GM19397 (cell line): ENCODE measurements around the gene SGMS1.

ENCODE experiments used
- ATAC-seq: cut with Tn5 transposase; IDR thresholded peaks from one replicate; pipeline ENCODE4 v1.9.1; 2021; ENCODE audit warnings: mild to moderate bottlenecking, moderate library complexity; ENCODE audit not compliant: unreplicated experiment

The SGMS1 gene

DNA sequence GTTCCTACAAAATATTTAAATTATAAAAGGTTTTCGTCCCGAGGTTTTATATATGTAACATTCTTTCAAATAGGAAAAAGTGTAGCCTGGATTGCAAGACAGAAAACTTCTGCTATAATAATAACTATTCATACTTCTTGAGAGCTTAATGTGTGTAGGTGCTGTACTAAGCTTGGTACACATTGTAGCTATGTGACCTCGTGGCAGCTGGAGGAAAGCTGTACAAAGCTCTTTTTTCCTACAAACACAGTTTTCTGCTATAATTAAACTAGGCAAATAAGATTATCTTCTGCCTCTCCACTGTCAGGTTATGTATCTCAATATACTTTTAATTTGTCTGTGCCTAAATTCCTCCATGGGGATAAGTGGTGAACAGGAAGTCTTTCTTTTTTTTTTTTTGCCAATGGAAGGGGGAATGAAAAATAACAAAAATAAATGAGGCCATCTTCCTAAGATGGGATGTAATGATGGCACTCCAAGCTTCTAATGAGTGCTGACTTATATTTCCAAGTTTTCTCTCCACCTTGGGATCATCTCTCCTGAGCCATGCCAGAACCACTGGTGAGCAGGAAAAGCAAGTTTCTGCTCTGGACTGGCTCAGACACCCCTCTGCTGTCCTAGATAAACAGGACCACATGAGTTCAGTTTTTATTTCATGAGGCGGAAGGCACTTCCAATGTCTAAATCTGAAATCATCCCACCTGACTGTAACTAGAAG, 9.9 kb downstream of the SGMS1 start:
- no peak for ATAC-seq

DNA sequence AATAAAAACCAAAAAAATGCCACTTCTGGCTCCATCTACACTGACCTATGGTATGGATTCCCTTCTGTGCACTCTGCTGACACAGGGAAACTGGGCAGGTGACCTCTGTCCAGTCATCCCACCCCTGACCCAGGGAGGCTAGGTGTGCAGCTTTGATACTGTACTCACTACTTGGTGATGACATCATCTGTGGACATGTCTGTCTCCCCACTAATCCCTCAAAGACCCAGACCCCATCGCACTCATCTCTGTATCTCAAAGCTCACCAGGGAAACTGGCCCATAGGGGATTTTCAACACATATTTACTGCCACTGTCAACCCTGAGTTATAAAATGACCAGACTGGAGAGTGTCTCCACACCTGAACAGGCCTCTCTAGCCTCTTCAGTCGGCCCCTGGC, 10.6 kb downstream of the SGMS1 start:
- ATAC-seq: peak; percentile 66

DNA sequence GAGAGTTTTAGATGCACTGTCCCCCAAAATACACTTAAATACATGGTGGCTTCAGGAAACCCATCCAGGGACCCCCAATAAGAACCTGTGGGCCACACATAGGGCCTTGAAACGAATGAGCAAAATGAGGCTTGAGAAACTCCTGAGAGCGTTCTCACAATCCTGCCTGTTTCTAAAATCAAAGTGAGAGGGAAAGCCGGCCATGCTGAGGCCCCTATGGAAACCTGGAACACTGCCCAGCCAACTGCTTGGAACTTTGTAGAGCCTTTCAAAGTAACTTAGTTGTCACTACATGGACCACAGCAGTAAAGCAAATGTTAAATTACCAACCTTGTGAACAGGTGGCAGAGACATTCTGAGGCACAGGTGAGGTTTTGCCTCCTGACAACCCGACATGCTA, 13.4 kb downstream of the SGMS1 start:
- no peak for ATAC-seq

DNA sequence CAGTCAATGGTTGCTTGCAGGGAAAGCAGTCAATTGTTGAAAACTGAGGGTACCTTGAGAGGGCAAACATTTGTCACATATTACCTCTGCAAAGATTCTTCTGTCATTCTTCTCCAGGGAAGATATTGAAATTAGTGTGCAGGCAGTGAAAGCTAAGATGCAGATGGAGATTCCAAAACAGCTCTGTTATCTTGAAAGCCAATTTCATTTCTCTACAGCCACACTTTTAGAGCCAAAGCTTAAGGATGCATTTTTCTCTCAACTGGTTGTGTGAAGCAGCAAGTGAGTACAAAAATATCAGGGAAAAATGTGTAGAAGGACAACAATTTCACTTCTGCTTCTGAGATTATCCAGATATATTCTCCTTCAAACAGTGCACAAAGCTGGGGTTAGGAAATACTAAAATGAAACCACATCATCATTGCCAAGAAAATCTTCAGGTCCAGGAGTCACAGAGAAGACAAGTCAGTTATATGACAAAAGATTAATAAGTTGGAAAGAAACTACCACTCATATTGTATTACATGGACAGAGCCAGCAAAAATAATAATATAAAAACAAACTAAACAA, 16.3 kb downstream of the SGMS1 start:
- ATAC-seq: no peak

DNA sequence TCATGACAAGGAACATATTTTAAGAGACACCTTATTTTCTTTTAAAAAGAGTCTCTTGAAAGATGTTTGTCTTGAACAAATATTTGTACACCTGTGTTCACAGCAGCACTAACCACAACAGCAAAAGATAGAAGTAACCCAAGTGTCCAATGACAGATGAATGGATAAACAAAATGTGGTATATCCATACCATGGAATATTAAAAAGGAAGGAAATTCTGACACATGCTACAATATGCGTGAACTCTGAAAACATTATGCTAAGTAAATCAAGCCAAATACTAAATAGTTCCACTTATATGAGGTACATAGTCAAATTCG, 17.8 kb downstream of the SGMS1 start:
- no peak for ATAC-seq

DNA sequence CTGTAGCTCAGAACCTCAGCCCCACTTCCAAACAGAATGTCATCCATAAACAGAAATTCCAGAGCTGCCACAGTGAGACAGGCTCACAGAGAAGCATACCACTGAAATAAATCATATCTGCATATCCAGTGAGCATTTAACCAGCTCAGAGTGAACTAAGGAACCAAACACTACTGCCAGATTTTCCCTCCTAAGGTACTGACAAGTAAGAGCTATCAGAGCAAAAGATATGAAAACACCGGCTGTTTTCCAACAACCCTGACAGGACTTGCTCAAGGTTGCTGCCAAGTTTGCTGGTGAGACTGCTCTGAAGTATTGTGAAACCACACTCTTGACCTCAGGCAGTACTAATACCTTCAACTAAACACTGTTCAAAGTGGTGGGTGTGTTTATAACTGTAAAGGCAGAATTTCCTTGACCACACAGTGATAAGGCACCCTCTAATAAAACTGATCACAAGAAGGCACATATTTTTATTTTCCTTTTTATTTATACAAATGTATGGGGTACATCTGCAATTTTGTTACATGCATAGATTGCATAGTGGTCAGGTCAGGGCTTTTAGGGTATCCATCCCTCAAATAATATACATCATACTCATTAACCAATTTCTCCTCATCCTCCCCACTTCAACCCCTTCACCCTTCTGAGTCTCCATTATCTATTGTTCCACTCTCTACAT, 18.3 kb downstream of the SGMS1 start:
- ATAC-seq: no peak

DNA sequence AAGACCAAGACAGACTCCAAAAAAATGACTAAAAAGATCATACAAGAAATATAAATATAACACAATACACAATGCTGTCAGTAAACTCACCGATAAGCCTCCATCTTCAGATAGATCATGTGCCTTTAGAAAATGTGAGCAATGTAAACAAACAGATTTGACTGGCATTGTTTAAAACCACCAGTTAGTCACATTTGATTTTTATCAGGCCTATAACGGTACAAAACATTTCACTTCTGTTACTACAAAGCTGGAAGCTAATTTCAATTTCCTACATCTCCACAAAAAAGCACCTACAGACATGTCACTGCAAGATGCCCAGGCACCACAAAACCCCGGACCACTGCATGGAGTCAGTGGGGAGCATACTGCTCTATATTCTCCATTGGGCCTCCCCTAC, 18.9 kb downstream of the SGMS1 start:
- ATAC-seq: no peak

DNA sequence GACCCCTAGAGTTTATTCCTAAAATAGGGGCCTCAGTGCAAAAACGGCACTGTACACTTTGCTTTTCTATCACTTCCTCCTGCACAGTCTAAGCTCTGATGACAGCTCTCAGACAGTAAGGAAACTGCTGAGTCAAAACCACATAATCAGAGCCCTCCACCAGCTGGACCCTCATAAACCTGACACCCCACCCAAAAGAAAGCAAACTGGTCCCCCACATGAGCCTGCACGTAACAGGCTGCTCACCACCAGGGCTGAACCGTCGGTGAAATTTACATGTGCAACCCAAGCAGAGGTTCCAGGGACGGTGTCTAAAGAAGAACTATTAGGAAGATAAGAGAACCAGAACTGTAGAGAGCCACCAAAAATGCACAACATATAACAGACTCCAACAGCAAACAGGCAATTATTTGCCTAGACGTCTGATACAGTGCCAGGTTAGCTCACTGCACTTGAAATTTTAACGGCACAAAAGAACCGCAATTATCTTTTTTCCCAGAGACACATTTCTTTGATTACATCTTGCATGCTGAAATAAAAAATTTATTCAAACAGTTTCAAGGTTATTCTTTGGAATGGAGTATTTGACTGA, 19.6 kb downstream of the SGMS1 start:
- ATAC-seq: peak; percentile 50

DNA sequence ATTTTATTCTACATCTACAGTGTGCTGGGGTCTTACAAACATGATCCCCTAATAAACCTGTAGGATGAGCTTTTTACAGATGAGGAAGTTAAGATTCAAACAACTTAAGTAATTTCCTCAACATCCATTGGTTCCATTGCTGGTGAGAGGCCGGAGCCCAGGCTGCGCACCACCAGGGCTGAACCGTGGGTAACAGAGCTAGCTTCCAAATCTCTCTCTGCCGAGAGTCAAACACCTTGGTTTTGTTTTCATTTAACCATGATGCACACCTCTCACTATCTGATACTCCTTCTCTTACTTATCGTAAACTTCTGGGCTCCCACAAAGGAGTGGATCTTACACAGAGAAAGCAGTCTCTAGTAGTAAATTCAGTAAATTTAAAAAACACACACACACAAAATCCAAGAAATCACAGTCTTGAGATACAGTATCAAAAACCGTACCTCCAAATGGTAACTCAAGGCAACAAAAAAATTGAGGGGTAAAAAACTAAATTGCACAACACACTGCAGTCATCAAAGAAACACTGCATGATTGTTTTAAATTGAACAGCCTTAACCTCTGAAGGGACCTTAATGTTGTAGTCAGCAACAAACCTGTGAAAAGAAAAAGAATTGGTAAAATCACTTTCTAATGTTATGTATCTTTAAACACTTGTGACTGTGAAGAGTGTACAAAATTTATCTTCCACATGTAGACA, 20.5 kb downstream of the SGMS1 start:
- no peak for ATAC-seq

DNA sequence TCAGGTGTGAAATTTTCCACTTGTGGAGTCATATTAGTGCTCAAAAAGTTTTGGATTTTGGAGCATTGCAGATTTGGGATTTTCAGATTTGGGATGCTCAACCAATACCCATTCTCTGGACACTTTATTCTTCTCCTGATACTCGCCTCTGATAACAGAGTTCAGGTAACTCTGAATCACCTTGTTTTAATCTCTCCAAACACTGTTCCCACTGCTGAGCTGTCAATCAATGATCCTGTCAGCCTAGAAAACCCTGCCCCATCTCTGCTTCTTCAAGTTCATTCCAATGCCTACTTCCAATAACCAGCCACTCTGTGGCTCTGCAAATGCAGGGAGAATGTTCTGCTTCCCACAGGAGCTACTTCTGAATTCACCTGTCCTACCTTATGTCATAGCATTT, 21.8 kb downstream of the SGMS1 start:
- no peak for ATAC-seq

DNA sequence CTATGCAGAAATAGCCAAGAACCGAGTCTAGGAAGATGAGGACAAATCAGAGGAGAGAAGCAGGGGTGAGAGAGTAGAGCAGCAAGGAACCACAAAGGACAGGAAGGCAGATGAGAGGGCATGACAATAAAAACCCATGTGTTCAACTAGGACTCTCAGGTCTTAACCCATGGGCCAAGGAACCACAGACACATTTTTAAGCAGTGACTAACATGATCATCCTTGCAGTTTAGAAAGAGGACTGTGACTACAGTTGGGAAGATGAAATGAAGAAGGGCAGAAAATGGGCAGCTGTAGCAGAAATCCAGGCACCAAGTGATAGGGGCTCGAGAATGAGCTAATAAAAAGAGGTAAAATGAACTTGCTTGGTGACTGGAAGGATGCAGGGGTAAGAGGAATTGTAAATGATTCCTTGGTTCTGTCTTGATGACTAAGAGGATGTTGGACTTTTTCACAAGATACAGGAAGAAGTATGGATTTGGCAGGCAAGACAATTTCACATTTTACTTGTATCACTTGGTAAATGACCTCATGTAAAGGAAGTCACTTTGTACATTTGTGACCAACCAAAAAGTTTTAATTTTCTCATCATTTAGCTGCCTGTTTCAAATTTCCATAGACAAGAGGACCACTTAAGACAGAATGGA, 22.8 kb downstream of the SGMS1 start:
- ATAC-seq: no peak

DNA sequence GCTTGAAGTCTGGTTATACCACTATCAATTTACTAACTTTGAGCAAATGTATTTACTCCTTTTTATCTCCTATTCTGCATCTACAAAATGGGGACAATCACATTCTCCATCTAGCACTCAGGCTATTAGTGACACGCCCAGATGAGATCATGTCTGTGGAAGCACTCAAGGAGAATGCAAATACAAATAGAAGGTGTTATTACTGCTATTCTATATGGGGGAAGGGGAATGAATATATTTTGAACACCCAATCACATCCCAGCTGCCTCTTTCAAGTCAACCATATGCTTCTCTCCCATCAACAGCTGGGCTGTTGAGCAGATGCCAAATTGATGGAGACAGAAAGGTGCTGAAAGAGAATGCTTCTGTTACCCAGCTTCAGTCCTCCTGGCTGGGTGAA, 23.5 kb downstream of the SGMS1 start:
- ATAC-seq: no peak

DNA sequence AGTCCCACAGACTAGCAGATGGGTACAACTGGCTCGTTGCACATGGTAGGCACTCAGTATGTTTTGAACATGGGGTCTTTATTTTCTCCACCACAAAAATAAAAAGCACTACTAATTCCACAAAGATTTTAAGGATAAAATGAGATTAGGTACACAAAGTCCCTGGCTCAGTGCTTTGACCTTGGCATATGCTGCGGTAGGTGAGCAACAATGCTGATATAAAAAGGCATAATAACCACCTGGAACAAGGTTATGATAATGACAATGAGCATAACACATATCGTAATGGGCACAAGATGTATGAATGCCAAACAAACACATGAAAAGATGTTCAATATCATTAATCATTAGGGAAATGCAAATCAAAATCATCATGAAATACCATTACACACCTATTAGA, 26.9 kb downstream of the SGMS1 start:
- no peak for ATAC-seq

DNA sequence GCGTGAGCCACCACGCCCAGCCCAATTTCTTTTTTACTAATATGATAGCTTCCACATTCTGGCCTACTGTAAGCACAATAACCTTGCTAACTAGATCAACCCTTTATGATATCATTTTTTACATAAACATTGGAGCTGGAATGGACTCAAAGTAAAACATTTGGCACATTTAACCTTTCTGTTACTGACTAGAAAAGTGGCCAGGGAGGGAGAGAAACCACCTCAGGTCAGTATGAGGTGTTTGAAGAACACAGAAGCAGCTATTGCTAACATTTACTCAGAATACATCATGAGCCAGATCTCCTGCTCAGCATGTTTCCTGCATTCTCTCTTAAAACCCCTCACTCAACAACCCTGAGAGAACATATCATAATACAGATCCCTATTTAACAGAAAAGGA, 27.3 kb downstream of the SGMS1 start:
- ATAC-seq: no peak

DNA sequence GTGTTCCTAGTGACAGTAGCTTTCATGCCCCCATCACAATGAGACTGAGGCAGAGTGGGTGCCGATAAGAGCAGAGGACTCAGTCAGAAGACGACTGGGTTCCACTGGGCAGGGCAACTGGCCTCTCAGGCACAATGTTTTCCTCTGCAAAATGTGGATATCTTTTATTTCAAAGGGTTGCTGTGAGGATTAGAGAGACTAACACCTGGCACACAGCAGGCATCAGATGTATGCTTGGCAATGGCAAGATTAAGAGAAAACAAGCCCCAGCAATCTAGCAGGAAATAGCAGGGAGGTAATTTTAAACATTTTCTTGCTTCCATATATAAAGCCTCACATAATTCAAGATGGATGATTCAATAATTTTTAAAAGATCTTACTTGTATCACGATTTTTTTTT, 28.0 kb downstream of the SGMS1 start:
- no peak for ATAC-seq

DNA sequence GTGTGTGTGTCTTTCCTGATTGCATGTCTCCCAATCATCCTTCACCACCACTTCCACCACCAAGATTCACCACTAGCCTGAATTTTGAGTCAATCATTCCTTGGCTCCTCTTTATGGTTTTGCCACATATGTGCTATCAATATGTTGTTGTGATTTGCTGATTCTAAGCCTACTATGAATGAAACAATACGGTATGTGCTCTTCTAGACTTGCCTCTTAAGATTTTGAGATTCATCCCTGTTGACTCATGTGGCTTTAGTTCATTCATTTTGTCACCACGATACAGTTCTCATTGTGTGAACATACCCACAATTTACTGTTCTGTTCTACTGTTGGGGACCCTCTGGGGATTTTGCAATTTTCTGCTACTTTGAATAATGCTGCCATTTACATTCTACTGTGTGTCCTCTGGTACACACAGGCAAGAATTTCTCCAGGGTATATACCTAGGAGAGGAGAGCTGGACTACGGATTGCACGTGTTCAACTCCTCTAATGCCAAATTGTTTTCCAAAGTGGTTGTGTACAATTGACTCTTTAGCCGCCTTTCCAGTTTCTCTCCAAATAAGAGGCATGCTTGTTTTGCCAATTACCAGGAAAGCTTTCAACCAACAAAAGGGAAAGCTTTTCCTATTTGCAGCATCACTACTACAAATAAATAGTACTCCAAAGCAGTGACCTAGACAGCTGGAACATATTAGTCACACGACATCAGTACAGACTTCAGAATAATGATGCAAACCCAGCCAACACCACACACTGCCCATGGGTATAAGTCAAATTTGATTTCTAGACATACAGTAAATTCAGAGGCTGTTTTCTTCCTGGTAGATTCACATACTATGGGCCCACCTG, 30.0 kb downstream of the SGMS1 start:
- no peak for ATAC-seq

DNA sequence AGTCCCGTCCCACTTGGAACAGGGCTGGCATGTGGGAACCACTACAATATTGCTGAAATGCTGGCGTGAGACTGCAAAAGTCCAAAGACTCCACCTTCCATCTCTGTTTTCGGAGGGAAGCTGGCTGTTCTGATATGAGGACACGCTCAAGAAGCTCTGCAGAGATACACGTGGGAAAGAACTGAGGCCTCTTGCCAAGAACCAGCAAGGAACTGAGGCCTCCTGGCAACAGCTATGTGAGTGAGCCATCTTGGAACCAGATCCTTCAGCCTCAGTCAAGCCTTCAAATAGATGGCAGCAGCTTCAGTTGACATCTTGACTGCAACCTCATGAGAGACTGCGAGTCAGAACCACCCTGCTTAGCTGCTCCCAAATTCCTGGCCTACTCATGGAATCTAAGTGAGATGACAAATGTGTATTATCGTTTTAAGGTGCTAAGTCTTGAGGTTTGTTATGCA, 30.8 kb downstream of the SGMS1 start:
- no peak for ATAC-seq

DNA sequence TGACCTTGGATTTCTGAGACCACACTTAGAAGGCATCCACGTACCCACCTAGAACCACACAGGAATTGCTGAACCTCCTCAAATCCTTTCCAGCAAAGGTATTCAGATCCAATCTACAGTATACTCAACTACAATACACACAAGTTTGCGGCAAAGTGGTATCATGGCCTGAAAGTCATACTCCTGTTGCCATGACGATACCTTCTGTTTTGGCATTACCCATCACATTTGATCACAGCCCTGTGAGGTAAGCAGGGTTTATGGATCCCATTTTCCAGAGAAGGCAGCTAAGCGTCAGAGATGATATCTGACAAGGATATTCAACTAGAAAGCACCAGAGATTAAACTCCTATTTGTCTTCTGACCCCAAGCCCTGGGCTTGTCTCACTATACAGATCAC, 32.8 kb downstream of the SGMS1 start:
- ATAC-seq: no peak

DNA sequence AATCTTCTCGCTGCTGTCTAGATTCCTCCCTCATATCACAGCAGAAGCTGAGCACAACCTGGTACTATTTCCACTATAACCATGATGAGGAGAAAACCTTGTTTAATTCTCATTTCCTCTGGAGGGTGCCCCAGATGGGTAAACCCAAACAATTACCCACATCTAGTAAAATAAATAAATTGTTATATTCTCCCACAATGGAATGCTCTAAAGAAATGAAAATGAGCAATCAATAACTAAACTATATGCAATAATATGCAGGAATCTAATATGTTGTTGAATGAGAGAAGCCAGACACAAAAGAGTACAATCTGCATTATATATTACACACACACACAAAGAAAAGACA, 37.0 kb downstream of the SGMS1 start:
- no peak for ATAC-seq
